ENCODE data around the gene CRACR2A. TPM values are rescaled to one million over a fixed set of nuclear protein-coding genes. Genes with fewer than 3 reads are reported as not detected.

Gene CRACR2A
- total RNA-seq, 2 experiments from 2014 or later = 38.5 to 40.1 TPM

DNA sequence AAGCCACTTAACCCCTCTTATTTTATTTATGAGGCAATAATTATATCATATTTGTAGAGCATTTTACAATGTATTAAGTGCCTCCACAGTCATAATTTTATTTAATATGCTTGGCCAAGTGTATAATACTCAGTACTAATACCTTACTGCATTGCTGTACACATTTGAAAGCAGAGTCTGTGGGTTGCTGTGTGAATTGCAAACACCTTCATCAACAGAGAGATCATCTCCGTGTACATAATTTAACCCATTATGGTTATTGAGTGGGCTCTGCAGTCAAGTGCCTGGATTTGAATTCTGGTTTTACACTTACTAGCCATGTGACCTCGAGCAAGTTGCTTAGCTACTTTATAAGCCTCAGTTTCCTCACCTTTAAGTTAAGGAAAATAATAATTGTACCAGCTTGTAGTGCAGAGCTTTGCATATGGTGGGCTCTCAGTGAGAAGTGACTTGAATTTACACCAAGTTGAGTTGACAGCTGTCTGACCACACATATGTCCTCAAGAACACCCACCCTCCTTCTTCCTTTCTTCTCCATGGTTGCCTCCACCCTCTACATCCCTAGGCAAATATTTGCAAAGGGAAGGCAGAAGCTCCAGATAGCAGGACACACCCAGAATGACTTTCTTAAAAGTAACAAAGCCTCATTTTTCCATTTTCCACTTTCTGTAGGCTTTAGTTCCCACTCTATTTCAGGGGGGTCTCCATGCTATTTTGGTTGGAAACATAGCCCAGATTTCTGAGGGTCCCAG is 12.3 kb downstream of the CRACR2A start:
- H3K27me3 Mint-ChIP-seq (ENCODE audit: low read depth) = no peaks in the 10 kb centered on the region
- ATAC-seq (no peak), DNase-seq (no peak)
- CTCF ChIA-PET = interaction anchor here (0.7 kb wide), 1 partner anchor 11 kb away, joined by 4 read pairs; no protein-coding TSS in a partner anchor
- no peak overlapping the region for H3K4me3 Mint-ChIP-seq
- peaks cover 50% of the 10 kb centered on the region for H3K36me3 Mint-ChIP-seq (ENCODE audit: low read depth)
- no peak overlapping the region for H3K27ac Mint-ChIP-seq
- peaks cover 37% of the 10 kb centered on the region for H3K4me1 Mint-ChIP-seq (ENCODE audit: low read depth)
- POLR2A ChIA-PET = interaction anchor here (0.7 kb wide), 1 partner anchor 12 kb away, joined by 3 read pairs; no protein-coding TSS in a partner anchor
- no peaks in the 10 kb centered on the region for H3K9me3 Mint-ChIP-seq (ENCODE audit: insufficient read depth)

DNA sequence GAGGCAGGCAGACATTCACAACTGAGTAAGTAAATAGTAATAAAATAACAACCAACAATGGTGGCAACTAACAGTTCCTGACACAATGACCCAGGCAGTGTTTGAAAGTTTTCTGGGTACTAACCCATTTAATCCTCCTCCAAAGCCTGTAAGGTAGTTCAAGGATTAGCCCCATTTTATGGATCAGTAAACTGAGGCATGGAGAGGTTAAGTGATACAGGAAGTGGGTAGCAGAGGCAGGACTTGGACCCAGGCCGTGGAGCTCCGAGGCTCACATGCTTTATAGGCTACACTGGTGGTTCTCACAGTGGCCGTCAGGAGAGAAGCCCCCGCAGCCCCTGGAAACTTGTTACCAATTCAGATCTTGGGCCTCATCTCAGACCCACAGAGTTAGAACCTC is 17.5 kb downstream of the CRACR2A start:
- Mint-ChIP-seq H3K27me3 (ENCODE audit: low read depth) (no peaks in the 10 kb centered on the region), H3K4me3 (no peak overlapping the region), H3K9me3 (ENCODE audit: insufficient read depth) (no peaks in the 10 kb centered on the region), H3K4me1 (ENCODE audit: low read depth) (peaks cover 2% of the 10 kb centered on the region), H3K27ac (no peak overlapping the region), H3K36me3 (ENCODE audit: low read depth) (peaks cover 31% of the 10 kb centered on the region)
- ATAC-seq = no peak
- ChIA-PET POLR2A (no interaction called here), CTCF (no interaction called here)
- DNase-seq = no peak

DNA sequence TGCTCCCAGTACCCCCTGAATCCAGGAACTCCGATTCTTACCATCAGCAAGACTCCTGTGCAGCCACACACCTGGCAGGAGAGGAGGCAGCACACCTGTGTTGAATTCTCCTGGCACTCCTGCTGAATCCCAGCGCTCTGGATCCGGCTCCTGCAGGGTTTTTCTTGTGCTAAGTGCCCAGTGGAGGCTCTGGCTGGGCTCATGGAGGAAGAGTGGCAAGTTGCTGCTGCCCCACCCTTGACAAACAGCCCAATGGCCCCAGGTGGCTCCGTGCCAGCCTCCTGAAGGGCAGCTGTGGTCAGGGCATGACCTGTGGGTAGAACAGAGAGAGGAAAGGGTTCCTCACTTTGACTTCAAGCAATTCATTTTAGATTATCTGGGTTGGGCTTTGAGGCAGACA is 20.0 kb downstream of the CRACR2A start:
- POLR2A ChIA-PET = no interaction called here
- ATAC-seq = no peak

DNA sequence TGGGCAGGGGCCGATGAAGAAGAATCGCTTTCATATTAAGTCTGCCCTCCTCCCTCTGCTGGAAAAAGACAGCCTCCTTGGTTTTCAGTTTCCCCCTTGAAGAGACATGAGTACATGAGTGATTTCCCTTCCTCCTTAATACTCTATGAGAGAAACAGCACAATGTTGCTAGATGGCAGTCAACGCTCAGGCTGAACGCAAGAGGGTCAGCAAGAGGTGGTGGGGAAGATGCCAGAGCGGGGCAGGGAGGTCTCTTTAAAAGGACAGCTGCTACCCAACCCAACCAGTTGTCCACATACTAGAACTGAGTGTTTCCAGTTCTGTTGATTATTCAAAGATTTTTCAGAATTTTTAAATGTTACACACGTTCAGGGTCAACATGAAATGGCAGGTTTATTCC is 22.8 kb downstream of the CRACR2A start:
- Mint-ChIP-seq H3K27me3 (ENCODE audit: low read depth) (no peaks in the 10 kb centered on the region), H3K4me3 (no peak overlapping the region), H3K9me3 (ENCODE audit: insufficient read depth) (peaks cover 4% of the 10 kb centered on the region), H3K4me1 (ENCODE audit: low read depth) (peaks cover 39% of the 10 kb centered on the region), H3K36me3 (ENCODE audit: low read depth) (peaks cover 58% of the 10 kb centered on the region), H3K27ac (no peak overlapping the region)
- no peak for ATAC-seq
- CTCF ChIA-PET = interaction anchor here (1.0 to 2.1 kb wide), 2 partner anchors 11 to 23 kb away, joined by 4 to 11 read pairs; partner anchors contain the start of gene CRACR2A
- DNase-seq = no peak
- POLR2A ChIA-PET = interaction anchor here (3.3 kb wide), 1 partner anchor 13 kb away, joined by 13 read pairs; no protein-coding TSS in a partner anchor

More for the DNA sequence above, 20.0 kb downstream of the CRACR2A start:
- H3K4me1 Mint-ChIP-seq (ENCODE audit: low read depth) = peaks cover 26% of the 10 kb centered on the region
- CTCF ChIA-PET = no interaction called here
- H3K9me3 Mint-ChIP-seq (ENCODE audit: insufficient read depth) = no peaks in the 10 kb centered on the region
- no peaks in the 10 kb centered on the region for H3K27me3 Mint-ChIP-seq (ENCODE audit: low read depth)
- DNase-seq = no peak
- peaks cover 41% of the 10 kb centered on the region for H3K36me3 Mint-ChIP-seq (ENCODE audit: low read depth)
- H3K4me3 Mint-ChIP-seq = no peak overlapping the region
- H3K27ac Mint-ChIP-seq = no peak overlapping the region

DNA sequence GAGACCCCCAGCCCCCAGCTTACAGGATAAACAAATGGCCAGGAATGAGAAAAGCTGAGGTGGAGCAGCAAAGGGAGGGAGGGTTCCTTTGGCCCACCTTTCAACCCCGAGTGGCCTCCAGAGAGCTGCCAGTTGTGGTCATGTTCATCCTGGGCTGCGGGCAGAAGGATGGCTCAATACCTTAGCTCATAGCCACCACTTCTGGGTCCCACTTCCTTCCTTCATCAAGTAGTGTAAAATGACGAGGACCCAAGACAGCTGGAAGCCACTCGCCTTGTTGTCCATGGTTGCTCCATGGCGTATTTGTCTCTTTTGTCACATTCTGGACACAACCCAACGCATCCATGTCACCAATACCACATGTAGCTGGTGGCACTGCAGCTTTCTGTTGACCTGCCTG is 24.2 kb downstream of the CRACR2A start:
- peak overlapping the region; percentile 89 for H3K27ac Mint-ChIP-seq
- no peaks in the 10 kb centered on the region for H3K27me3 Mint-ChIP-seq (ENCODE audit: low read depth)
- ChIA-PET CTCF (interaction anchor here (0.9 to 2.1 kb wide), 8 partner anchors 9 to 428 kb away, joined by 3 to 11 read pairs (median 5); partner anchors contain the start of gene CRACR2A), POLR2A (interaction anchor here (1.1 to 3.3 kb wide), 4 partner anchors 12 to 24 kb away, joined by 3 to 13 read pairs (median 8); partner anchors contain the start of gene CRACR2A)
- H3K9me3 Mint-ChIP-seq (ENCODE audit: insufficient read depth) = peaks cover 5% of the 10 kb centered on the region
- peak overlapping the region; percentile 36 for H3K4me3 Mint-ChIP-seq
- peak; percentile 76 for DNase-seq
- ATAC-seq = peak; percentile 70
- H3K36me3 Mint-ChIP-seq (ENCODE audit: low read depth) = peaks cover 67% of the 10 kb centered on the region
- peaks cover 39% of the 10 kb centered on the region for H3K4me1 Mint-ChIP-seq (ENCODE audit: low read depth)

DNA sequence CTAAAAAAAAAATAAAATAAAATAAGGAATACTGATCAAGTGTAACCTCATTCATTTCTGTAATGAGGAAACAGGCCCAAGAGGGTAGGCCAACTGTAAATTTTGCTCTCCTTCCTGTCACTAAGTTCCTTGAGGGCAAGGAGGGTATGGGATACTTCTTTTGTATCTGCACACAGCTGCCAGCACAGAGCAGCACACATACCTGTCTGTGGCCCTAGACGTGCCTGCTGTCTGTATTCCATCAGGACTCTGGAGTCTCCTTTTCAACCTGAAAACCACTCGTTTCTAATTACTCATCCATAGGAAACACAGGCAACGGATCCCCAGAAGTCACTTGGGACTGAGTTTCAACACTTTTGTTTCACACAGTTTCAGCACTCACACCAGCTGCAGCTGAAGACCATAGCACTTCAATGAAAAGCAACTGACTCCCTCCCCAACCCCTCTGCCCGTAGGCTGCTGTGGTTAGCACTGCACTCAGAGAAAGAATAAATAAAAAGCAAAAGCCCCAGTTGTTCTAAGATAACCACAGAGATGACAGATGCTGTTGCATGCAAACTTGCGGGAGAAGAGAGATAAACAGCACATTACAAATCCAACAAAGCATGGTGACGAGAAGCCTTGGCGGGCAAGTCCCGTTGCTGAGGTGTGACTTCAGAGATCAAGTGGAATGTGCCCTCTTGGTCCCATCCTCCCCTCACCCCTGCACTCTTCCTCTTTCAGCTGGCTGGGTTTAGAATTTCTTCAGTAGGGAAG is 24.9 kb downstream of the CRACR2A start:
- DNase-seq (peak; percentile 67), ATAC-seq (peak; percentile 84)
- CTCF ChIA-PET = interaction anchor here (0.9 to 2.1 kb wide), 8 partner anchors 10 to 428 kb away, joined by 3 to 11 read pairs (median 6); partner anchors contain the start of gene CRACR2A
- POLR2A ChIA-PET = interaction anchor here (0.7 to 3.3 kb wide), 5 partner anchors 12 to 36 kb away, joined by 3 to 13 read pairs (median 4); partner anchors contain the start of gene CRACR2A
- peaks cover 5% of the 10 kb centered on the region for H3K9me3 Mint-ChIP-seq (ENCODE audit: insufficient read depth)
- peaks cover 39% of the 10 kb centered on the region for H3K4me1 Mint-ChIP-seq (ENCODE audit: low read depth)
- H3K36me3 Mint-ChIP-seq (ENCODE audit: low read depth) = peaks cover 69% of the 10 kb centered on the region
- no peaks in the 10 kb centered on the region for H3K27me3 Mint-ChIP-seq (ENCODE audit: low read depth)
- peak overlapping the region; percentile 89 for H3K27ac Mint-ChIP-seq
- H3K4me3 Mint-ChIP-seq = peak overlapping the region; percentile 36

DNA sequence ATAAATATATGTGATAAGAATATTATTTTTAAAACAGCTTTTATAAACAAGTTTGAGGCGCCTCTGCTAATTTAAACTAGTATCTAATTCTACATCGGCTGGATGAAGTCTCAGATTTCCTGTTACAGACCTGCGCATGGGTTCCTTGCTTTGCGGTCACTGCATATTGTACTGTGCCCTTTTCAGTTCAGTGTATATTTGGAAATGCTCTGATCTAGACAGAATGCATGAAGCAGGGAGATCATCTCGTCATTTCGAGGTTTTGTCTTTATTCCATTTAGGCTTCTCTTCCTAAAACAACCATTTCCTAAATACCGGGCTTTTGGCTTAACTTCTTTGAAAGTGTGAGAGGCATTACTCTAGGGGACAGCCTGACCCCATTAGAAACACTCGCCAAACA is 25.6 kb downstream of the CRACR2A start:
- Mint-ChIP-seq H3K9me3 (ENCODE audit: insufficient read depth) (peaks cover 9% of the 10 kb centered on the region), H3K27ac (peak overlapping the region; percentile 69), H3K4me3 (no peak overlapping the region), H3K4me1 (ENCODE audit: low read depth) (peaks cover 39% of the 10 kb centered on the region), H3K27me3 (ENCODE audit: low read depth) (no peaks in the 10 kb centered on the region), H3K36me3 (ENCODE audit: low read depth) (peaks cover 76% of the 10 kb centered on the region)
- CTCF ChIA-PET = interaction anchor here (2.1 kb wide), 1 partner anchor 25 kb away, joined by 7 read pairs; the partner anchor contains the start of gene CRACR2A
- ATAC-seq (no peak), DNase-seq (no peak)
- POLR2A ChIA-PET = interaction anchor here (3.3 kb wide), 1 partner anchor 16 kb away, joined by 13 read pairs; no protein-coding TSS in a partner anchor

DNA sequence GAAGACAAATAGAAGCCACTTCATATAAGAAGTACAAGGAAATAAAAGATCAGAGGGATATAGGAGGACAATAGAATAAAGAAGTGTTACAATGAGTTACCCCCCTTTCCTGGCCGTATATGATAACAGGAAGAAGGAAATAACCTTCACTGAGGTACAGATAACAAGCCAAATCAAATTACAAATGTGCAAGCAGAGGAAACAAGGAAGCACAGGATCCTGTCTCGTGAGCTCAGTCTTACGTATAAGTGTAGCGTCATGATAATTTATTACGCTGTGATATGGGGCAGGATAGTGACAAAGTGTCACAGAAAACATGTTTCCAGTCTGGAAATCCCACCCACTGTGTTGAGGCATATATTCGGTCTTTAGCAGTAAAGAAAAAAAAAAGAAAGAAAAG is 26.5 kb downstream of the CRACR2A start:
- ChIA-PET CTCF (interaction anchor here (2.1 kb wide), 1 partner anchor 26 kb away, joined by 7 read pairs; the partner anchor contains the start of gene CRACR2A), POLR2A (no interaction called here)
- H3K27ac Mint-ChIP-seq = peak overlapping the region; percentile 48
- peaks cover 75% of the 10 kb centered on the region for H3K36me3 Mint-ChIP-seq (ENCODE audit: low read depth)
- H3K4me3 Mint-ChIP-seq = no peak overlapping the region
- peaks cover 39% of the 10 kb centered on the region for H3K4me1 Mint-ChIP-seq (ENCODE audit: low read depth)
- no peaks in the 10 kb centered on the region for H3K27me3 Mint-ChIP-seq (ENCODE audit: low read depth)
- ATAC-seq (no peak), DNase-seq (no peak)
- H3K9me3 Mint-ChIP-seq (ENCODE audit: insufficient read depth) = peaks cover 9% of the 10 kb centered on the region

DNA sequence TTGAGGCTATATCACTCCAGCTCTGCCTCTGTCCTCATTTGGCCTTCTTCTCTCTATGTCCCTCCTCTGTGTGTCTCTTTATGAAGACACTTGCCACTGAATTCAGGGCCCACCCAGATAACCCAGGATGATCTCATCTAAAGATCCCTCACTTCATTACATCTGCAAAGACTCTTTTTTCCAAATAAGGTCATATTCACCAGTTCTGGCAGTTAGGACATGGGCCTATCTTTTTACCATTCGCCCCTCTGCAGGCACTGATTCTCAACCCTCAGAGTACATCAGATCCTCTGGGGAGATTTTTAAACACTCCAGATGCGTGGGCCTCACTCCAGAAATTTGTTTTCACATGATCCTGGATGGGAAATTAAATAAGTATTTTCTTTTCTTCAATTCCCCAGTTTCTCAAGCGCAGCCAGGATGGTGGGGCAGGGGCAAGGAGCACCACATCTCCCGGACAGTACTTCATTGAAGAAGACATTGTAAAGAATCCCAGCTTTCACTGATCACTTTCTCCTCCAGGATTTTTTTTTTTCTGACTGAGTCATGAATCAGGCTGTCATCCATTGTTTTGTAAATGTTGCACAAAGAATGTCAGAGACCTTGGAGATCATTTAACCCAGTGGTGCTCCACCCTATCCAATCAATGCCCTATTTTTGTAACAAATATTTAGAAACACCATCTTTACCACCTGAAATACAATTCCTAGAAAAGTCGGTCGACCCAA is 27.4 kb downstream of the CRACR2A start:
- Mint-ChIP-seq H3K4me1 (ENCODE audit: low read depth) (peaks cover 38% of the 10 kb centered on the region), H3K27me3 (ENCODE audit: low read depth) (no peaks in the 10 kb centered on the region), H3K4me3 (no peak overlapping the region), H3K9me3 (ENCODE audit: insufficient read depth) (peaks cover 9% of the 10 kb centered on the region), H3K27ac (no peak overlapping the region), H3K36me3 (ENCODE audit: low read depth) (peaks cover 69% of the 10 kb centered on the region)
- DNase-seq (peak; percentile 11), ATAC-seq (no peak)
- POLR2A ChIA-PET = no interaction called here
- CTCF ChIA-PET = no interaction called here

DNA sequence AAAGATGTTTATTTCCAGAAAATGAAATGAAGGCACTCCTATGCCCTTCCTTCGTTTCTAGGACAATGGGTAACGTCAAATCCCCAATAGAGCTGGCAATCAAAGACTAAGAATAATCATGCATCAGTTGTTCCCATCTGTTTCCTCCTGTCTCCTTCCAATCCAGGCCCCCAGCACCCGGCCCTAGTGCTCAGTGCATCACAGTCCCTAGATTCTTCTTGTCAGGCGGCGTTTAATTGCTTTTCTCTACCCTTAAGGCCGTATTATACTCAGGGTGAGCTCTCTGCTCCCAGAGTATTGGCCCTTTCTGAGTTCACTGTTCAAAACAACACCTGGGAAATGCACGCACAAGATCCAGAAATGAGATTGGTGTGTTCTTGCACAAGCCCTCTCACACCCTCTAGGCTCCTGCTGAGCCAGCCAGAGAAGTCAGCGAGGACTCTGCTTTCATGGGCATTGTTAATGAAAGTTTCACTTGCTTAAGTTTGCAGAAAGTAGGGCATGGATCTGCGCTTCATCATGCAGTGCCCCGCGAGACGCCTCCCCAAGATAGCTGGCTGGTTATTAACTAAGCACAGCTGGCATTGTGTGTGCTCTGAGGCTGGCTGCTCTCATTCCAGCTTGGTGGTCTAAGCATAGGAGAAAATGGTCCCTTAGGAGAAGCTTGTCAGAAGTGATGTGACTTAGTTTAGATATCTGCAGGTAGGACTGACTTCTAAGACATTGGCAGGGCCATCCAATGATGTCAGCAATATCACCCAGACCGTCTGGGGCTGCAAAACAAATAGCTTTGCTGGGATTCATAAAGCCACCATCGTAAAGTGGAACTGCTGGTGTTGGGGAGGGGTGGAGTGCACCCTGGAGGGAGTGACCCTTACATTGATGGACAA is 28.7 kb downstream of the CRACR2A start:
- H3K36me3 Mint-ChIP-seq (ENCODE audit: low read depth) = peaks cover 61% of the 10 kb centered on the region
- no peak for ATAC-seq
- H3K4me1 Mint-ChIP-seq (ENCODE audit: low read depth) = peaks cover 25% of the 10 kb centered on the region
- peak; percentile 12 for DNase-seq
- POLR2A ChIA-PET = no interaction called here
- H3K27ac Mint-ChIP-seq = no peak overlapping the region
- no peak overlapping the region for H3K4me3 Mint-ChIP-seq
- no peaks in the 10 kb centered on the region for H3K27me3 Mint-ChIP-seq (ENCODE audit: low read depth)
- CTCF ChIA-PET = no interaction called here
- peaks cover 9% of the 10 kb centered on the region for H3K9me3 Mint-ChIP-seq (ENCODE audit: insufficient read depth)

Measured in activated CD8-positive, alpha-beta T cell treated with anti-CD3 and anti-CD28 coated beads, Interleukin-2, amount 10 ng/mL, durations not matched to agents 7 days and 5 days (primary cell).